Epidermal melanocyte (primary cell): ENCODE data around the gene POMP.

Source experiments
- DNase-seq: peaks from one replicate; pipeline ENCODE4 v3.0.0; 2011; ENCODE audit warnings: low spot score; ENCODE audit not compliant: insufficient read length

Gene POMP, protein sequence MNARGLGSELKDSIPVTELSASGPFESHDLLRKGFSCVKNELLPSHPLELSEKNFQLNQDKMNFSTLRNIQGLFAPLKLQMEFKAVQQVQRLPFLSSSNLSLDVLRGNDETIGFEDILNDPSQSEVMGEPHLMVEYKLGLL

DNA sequence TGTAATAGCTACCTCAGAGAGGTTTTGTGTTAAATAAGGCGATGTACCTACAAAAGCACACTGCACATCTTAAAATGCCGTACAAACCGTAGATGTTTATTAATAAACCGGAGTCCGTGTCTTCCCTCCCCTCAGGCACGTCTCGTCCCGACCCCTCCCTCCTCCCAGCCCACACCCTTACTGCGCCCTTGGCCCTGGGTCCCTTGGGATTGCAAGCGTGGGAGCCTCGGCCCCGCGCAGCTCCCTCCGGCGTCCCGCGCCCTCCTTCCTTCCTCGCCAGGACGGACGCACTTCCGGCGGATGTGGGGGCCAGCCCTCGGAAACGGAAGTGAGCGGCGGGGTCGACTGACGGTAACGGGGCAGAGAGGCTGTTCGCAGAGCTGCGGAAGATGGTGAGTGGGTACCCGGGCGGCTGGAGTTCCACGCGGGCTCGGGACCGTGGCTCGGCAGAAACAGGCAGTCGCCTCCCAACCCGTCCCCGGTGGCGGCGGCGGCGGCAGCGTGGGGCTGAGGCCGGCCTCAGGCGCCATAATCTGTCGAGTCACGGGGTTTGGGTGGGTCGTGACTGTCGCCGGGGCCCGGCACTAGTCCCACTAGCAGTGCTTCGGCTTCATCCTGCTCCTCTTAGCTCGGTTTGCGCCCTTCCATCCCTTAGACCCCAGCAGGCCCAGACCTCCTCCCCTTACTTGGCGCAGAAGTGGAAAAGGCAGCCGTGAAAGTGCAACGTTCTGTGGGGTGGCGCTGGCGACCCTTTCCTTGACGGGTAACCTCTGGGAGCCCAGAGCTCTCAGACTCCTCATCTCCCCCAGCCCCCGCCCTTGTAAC is at the start of gene POMP:
POMP (plus strand) TSS at position 335 of the 825 bp plus-strand sequence; CDS start at position 390, 55 bp downstream.
- DNase-seq, result peak; percentile 81

DNA sequence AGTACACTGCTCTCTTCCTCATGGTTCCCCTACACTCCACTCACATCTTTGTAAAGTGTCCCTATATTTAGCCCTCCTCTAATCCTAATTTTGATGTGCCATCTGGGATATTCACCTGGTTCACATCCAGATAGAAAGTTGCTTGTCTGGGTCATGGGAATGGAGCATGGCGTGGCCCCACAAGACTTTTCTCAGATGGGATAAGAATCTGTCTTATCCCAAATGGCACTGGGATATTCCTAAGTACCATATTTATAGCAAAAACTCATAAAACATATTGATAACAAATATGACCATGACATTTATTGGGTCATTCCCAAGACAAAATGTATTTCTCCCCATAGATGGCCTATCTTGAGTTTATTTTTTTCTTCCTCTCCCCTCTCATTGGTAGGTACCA is 49.5 kb upstream of the POMP start:
- DNase-seq, result no peak

DNA sequence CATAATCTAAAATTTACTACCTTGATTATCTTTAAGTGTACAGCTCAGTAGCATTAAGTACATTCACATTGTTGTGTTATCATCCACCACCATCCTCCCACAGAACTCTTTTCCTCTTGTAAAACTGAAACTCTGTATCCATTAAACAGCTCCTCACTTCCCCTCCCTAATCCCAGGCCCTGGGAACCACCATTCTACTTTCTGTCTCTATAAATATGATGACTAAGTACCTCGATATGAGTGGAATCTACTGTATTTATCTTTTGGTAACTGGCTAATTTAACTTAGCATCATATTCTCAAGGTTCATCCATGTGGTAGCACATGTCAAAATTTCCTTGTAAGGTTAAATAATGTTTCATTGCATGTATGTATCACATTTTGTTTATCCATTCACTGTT is 49.0 kb upstream of the POMP start:
- no peak for DNase-seq

DNA sequence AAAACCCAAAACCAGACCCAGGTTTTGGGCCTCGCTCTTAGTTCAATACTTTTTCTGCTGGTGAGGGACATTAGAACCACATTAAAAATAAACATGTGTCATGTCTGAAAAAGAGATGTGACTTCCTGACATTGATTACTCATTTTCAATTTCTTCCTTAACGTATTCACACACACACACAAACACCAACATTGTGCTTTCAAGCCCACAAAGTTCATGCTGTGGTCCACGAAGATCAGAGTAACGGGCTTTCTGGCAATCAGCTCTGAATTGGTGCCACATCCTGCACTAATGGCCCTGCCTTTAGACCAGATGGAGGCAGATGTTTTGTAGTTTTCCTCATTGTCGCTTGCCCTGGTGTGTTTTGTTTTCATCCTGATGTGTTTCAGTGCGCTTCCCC is 47.9 kb upstream of the POMP start:
- no peak for DNase-seq

DNA sequence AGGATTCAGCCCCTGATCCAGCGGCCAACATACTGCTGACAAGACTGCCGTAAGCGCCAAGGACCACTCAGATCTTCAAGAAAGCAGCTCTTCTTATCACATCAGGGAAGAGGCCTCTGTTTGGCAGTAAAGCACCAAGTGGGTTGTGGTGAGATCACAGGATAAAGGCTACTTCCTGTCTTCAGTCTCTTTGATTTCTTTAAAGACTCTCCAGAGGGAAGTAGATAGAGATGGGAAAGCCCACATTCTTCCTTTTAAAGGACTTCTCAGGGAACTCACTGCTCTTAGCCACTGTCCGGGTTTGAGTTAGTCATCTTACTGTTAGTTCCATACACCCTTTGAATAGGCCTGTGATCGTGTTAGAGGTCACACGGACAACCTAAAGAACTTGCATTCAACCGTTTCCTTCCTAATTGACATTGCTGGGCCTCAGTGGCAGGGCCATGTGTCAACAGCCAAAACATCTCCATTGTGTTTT is 47.2 kb upstream of the POMP start:
- DNase-seq, result no peak

DNA sequence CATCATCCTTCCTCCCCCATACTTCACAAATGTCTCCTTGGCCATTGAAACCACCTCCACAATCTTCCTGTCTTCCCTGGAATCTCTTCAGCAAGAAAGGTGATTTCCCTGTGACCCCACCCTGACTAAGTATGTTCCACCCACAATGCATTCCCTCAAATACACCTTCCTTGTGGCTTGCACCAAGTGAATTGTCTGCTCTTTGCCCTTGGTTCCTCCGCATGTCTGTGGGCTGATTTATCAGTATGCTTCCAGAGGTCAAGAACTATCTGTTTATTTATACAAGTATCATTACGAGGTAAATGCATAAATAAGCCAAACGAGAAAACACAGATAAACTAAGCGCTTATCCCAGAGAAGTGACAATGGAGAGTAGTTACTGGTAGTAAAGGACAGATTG is 45.4 kb upstream of the POMP start:
- DNase-seq, result no peak

DNA sequence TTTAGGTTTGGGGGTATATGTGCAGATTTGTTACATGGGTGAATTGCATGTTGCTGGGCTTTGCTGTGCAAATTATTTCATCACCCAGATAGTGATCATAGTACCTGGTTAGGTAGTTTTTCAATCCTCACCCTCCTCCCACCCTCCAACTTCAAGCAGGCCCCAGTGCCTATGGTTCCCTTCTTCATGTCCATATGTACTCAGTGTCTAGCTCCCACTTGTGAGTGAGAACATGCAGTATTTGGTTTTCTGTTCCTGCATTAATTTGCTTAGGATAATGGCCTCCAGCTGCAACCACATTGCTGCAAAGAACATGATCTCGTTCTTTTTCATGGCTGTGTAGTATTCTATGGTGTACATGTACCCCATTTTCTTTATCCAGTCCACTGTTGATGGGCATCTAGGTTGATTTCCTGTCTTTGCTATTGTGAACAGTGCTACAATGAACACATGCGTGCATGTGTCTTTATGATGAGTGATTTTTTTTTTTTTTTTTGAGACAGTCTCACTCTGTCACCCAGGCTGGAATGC is 42.9 kb upstream of the POMP start:
- no peak for DNase-seq

DNA sequence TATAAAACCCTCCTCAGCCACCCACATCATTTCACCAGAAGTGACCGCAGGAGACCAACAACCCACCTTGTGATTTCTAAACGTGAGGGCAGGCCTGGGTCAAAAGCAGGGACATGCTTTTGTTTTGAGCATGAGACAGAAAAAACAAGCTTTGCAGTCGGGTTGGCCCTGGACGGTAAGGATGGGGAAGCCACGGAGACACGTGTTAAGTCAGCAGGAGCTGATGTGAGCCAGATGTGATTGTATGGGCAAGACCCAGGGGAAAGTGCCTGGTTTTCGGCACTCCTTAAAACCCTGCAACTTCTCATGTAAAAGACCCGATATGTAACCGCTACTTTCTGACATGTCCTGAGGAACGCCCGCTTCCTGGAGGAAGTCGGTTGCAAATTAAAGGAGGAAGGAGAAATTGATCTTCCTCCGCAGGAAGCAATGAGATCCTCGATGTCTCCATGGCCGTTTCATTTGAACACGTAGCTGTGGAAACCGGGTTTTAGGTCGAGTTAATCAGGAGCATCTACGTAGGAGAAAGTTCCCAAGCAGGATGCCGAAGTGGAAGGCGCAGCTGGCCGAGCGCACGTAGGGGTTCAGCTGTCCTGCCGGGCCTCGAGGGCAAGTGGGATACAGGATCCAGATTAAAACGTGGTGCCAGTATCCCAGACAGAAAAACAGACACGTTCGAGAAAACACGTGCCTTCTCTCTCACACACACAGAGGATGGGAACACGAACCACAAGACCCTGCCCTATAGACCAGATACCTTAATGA is 40.5 kb upstream of the POMP start:
- no peak for DNase-seq

DNA sequence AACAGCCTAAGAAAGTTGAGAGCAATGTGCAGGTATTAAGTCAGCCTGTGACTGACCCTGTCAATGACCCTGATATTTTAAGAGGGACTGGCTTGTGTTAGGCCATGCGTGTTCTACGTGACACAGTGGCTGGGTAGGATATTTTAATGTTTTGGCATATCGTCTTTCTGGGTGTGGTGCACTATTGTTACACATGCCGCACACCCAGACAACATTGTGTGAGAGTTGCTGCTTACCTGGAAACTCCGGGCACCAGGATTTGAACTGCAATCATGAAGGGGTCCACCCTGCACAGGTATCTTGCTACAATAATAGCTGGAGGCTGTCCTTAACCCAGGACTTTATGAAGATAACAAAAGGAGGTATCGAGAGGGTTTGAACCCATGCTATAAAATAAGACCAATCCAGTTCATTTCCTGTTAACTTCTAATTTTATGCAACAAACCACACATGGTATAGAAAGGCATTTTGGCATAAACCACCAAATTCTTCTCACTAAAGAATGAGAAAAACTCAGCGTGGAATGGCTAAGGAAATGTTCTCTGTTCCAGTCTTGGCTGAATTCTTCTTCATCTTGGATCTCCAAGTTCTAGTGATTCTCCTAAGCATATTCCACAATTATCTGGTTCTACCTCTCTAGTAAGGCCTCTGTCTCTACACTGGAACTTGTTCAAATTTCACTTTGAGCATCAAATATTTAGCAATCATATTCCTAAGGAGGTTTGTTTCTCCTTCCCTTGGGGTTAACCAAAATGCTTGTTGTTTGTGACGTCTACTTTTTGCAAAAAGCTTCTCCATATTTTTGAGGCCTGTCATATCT is 38.7 kb upstream of the POMP start:
- no peak for DNase-seq

DNA sequence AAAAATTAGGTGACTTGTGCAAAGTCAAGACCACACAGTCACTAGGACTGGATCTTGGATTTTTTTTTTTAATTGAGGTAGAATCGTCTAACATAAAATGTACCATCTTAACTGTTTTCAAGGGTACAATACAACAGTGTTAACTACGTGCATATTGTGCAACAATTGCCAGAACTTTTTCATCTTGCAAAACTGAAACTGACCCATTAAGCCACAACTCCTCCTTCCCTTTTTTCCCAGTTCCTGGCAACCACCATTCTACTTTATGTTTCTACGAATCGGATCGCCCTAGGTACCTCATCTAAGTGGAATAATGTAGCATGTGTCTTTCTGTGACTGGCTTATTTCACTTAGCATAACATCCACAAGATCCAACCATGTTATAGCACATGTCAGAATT is 37.5 kb upstream of the POMP start:
- no peak for DNase-seq

DNA sequence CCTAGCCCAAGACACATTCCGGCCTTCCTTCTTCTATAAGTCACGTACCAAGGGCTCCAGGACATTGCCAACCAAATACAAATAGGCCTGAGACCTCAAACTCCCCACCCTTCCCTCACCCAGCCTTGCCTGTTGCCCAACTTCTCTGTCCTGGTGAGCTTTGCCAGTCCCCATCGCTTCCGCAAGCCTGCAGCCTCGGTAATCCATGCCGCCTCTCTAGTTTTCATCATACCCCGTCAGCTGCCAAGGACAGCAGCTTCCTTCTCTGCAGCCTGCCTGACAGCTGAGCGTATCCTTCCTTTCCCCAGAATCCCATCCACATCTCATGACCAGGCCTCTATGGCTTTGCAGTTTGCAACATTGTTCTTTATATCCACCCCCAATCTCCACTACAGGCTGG is 36.6 kb upstream of the POMP start:
- no peak for DNase-seq

DNA sequence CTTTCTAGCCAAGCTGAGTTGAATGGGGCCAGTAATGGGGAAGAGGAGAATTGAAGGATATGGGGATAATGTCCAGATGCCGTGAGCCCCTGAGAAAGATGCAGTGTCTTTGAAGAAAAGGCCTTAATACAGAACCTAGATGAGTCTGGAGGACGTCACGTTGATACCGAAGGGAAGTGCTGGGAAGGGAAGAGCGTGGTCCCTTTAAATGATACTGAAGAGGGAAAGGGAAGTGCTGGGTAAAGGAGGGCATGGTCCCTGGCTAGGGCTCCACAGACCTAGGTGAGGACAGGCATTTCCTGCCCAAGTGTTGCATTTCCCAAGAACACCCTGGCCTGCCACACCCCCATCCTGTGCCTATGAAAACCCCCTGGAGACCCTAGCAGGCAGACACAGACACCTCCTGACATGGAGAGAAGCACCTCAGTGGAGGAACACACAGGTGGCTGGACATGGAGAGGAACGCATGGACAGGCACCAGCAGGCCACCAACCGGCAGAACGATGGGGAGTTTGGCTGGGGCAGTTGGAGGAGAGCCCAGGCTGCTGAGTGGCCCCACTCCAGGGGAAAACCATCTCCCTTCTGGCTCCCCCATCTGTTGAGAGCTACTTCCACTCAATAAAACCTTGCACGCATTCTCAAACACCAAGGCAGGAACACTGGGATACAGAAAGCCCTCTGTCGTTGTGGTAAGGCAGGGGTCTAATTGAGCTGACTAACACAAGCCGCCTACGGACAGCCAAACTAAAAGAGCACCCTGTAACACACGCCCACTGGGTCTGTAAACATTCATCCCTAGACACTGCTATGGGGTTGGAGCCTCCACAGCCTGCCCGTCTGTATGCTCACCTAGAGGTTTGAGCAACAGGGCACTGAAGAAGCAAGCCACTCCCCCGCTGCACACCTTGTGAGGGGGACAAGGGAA is 34.9 kb upstream of the POMP start:
- no peak for DNase-seq

DNA sequence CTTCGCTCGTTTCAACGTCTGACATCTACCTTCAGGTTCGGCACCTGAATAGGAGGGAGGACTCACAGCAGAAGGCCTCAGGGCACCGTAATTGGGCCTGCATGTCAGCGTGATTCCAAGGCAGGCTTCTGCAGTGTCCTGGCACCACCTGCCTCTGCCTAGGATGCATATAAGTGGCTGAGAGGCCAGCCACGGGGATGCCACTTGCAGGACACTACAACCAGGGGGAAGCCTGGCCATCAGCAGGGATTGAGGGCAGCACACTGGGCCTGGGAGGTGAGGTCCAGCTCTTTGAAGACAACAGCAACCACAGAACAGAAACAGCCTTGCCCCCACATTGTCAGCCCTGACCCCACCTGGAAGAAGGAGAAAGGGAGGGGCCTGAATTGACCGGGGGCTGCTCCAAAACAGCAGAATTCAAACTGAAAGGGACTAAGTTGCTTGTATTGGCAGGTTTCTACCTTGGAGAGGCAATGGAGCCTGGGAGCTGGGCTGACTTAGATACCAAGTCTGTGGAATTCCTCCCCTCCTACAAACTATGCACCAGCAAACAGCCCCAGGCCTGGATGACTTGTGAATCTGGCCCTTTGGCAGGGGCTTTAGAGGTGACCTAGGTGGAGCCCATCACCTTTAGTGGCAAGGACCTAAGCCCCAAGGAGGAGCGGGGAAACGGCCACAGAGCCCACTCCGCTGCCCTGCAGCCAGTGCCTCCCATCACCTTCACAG is 34.1 kb upstream of the POMP start:
- no peak for DNase-seq

DNA sequence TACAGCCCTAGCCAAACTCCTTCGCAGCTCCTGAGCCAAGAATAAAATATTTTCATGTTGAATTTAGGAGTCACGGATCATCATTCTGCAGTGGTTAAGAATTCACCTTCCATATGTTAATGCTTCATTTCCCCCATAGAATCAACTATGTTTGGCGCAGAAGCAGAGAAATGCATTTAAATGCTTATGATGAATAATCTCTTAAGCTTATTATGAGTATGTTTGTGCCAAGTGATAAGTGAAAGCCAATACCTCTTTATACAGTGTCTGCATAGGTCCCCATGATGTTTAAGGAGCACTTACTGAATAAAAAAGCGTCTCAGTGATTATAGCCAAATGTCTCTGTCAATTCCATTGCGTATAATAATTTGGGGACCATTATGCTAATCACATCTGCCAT is 32.7 kb upstream of the POMP start:
- no peak for DNase-seq

DNA sequence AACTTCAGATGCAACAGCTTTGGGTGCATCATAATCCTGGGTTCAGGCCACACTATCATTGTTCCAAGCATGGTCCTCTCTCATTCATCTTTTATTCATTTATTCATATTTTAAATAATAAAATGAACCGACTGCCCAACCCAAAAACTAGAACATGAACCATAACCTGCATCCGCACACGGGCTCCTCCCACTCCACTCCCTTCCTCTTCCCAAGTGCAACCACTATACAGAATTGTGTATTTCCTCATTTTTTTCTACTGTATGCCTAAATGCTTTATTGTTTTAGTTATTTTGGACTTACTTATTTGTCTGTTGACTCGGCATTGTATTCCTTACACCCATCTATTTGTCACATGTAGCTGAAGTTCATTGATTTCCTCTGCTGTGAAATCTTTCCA is 30.7 kb upstream of the POMP start:
- no peak for DNase-seq

DNA sequence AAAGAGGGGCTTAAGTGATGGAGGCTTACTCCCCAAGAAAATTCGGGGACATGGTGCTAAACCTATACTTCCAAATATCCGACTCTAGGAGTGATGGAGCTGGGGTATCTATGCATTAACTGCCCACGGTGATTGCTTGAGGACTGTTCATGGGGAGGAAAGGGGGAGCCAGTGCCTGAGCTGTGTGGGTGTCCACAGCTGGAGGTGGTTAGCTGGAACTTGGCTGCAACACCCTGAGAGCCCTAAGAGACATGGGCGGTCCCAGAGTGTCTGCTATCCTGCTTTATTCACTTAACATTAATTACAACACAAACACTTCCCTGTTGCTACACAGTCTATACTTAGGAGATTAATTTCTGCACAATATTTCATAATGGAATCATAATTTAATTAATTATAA is 28.1 kb upstream of the POMP start:
- no peak for DNase-seq

DNA sequence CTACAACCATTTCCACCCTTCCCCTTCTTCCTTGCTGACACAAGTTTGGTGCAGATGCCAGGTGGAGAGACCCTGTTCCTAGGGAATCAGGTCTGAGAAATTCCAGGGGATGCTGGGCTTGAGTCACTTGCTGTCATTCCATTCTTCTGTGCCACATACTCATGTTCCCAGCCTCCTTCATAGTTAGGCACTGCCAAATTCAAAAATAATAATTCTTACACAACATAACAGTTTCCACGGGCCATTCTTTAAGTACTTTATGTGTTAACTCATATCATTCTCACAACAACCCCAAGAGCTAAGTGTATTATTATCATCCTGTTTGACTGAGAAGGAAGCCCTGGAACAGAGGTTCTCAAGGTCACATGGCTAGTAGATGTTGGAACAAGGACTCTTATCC is 27.1 kb upstream of the POMP start:
- no peak for DNase-seq

DNA sequence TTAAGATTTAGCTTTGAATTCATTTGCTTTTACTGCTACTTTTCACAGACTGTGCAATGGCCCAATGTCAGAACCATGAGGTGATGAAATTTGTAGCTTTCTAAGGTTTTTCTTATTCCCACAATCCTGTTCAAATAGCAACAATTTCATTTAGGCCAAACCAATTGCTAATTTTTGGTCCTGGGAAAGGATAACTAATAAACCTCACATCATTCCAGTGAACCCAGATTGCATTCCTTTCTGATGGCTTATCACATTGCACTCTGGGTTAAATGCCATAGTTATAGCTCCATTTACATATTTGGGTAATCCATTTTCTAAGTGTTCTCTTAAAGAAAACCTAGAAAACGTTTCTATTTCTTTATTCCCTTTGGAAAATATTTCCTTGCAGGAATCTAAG is 22.9 kb upstream of the POMP start:
- no peak for DNase-seq

DNA sequence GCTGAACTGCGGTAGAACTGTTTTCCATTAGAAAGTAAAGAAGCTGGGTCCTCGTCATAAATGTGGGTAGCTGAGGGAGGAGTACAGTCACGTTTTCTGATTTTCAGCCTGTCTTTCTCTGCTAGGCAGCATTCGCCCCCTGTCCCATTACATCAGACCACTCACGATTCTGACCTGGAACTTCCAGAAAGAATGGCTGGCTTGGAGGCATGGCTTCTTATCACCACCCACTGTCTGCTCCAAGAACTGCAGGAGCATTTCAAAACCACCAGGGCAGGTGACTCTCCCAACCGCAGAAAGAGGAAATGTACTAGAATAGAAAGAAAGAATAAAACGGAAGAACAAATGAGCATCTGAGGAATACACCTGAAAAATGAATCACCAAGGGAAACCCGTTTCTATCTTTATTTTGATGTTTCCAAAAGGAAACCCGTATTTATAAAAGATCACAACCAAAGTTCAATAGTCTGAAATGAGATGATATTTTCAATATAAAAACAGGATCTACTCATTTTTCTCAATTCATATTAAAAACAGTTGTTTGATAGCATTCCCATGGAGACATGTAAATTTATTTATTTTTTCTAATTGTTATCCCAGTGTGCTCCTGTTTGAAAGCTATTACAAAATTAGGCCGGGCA is 22.1 kb upstream of the POMP start:
- DNase-seq, result no peak
